ENCODE measurements around the gene TUBGCP2.

TUBGCP2 gene

DNA sequence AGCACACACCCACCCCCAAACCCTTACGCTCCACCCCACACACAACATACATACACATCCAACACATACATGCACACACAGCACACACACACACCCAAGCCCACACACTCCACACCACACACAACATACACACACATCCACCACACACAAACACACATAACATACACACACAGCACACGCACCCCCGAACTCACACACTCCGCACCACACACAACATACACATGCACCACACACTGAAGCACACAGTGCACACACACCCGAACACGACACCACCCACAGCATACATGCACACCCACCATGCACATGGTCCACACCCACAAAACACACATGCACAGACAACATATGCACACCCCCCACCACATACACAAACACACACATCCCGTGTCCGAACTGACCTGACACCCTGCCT is 40.5 kb upstream of the TUBGCP2 start (continued):
- no peak for TF ChIP-seq ZBTB11 (tag by site-specific recombination; conservative IDR thresholded peaks at IDR 0.05; ENCODE audit: low read depth)
- TF ChIP-seq, protein P1, sequence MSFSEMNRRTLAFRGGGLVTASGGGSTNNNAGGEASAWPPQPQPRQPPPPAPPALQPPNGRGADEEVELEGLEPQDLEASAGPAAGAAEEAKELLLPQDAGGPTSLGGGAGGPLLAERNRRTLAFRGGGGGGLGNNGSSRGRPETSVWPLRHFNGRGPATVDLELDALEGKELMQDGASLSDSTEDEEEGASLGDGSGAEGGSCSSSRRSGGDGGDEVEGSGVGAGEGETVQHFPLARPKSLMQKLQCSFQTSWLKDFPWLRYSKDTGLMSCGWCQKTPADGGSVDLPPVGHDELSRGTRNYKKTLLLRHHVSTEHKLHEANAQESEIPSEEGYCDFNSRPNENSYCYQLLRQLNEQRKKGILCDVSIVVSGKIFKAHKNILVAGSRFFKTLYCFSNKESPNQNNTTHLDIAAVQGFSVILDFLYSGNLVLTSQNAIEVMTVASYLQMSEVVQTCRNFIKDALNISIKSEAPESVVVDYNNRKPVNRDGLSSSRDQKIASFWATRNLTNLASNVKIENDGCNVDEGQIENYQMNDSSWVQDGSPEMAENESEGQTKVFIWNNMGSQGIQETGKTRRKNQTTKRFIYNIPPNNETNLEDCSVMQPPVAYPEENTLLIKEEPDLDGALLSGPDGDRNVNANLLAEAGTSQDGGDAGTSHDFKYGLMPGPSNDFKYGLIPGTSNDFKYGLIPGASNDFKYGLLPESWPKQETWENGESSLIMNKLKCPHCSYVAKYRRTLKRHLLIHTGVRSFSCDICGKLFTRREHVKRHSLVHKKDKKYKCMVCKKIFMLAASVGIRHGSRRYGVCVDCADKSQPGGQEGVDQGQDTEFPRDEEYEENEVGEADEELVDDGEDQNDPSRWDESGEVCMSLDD (tag by site-specific recombination; IDR thresholded peaks at IDR 0.05), result no peak
- TF ChIP-seq, protein P2, sequence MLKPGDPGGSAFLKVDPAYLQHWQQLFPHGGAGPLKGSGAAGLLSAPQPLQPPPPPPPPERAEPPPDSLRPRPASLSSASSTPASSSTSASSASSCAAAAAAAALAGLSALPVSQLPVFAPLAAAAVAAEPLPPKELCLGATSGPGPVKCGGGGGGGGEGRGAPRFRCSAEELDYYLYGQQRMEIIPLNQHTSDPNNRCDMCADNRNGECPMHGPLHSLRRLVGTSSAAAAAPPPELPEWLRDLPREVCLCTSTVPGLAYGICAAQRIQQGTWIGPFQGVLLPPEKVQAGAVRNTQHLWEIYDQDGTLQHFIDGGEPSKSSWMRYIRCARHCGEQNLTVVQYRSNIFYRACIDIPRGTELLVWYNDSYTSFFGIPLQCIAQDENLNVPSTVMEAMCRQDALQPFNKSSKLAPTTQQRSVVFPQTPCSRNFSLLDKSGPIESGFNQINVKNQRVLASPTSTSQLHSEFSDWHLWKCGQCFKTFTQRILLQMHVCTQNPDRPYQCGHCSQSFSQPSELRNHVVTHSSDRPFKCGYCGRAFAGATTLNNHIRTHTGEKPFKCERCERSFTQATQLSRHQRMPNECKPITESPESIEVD (tag by site-specific recombination; IDR thresholded peaks at IDR 0.05), result no peak

- Histone ChIP-seq H3K27ac (ENCODE audit: extremely low read depth, low read depth, low read length) (no peak overlapping the region), H3K4me1 (ENCODE audit: control insufficient read depth, insufficient read depth, low read length) (no peaks in the 10 kb centered on the region), H3K36me3 (ENCODE audit: control insufficient read depth in 2 of 2, insufficient read depth in 1 of 2, low read length in 2 of 2) (no peaks in the 10 kb centered on the region), H3K9me3 (ENCODE audit: control insufficient read depth, insufficient read depth, low read depth, low read length) (no peaks in the 10 kb centered on the region), H3K4me3 (ENCODE audit: low read depth, low read length) (no peak overlapping the region)
- ChIA-PET CTCF (interaction anchor here (1.8 kb wide), 1 partner anchor 19 kb away, joined by 4 read pairs; no protein-coding TSS in a partner anchor), POLR2A (no interaction called here)
- TF ChIP-seq, protein P3, sequence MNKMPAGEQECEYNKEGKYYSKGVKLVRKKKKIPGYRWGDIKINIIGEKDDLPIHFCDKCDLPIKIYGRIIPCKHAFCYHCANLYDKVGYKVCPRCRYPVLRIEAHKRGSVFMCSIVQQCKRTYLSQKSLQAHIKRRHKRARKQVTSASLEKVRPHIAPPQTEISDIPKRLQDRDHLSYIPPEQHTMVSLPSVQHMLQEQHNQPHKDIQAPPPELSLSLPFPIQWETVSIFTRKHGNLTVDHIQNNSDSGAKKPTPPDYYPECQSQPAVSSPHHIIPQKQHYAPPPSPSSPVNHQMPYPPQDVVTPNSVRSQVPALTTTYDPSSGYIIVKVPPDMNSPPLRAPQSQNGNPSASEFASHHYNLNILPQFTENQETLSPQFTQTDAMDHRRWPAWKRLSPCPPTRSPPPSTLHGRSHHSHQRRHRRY (tag by site-specific recombination; IDR thresholded peaks at IDR 0.05), result no peak
- TF ChIP-seq ZIC2 (tag by site-specific recombination; IDR thresholded peaks at IDR 0.05), result peak; percentile 44; the same call in 1 of the 2 replicates
- TF ChIP-seq GLIS1 (tag by site-specific recombination; IDR thresholded peaks at IDR 0.05), result peak; percentile 45; the same call in 1 of the 2 replicates
- TF ChIP-seq ZNF514 (tag by site-specific recombination; IDR thresholded peaks at IDR 0.05), result no peak
- peak; percentile 42; the same call in 1 of the 2 replicates for TF ChIP-seq ZNF398 (tag by site-specific recombination; IDR thresholded peaks at IDR 0.05)
Observed at GRCh38 chr10:133347710-133348517, 39.2 kb upstream of the TUBGCP2 start.

GRCh38 chr10:133346413-133346812 is 37.7 kb upstream of the TUBGCP2 start:
- no peaks in the 10 kb centered on the region for H3K9me3 ChIP-seq (ENCODE audit: control insufficient read depth, insufficient read depth, low read depth, low read length)
- no peak overlapping the region for H3K27ac ChIP-seq (ENCODE audit: extremely low read depth, low read depth, low read length)
- ChIA-PET CTCF (interaction anchor here (1.8 kb wide), 1 partner anchor 17 kb away, joined by 4 read pairs; no protein-coding TSS in a partner anchor), POLR2A (no interaction called here)
- H3K4me1 ChIP-seq (ENCODE audit: control insufficient read depth, insufficient read depth, low read length), result no peaks in the 10 kb centered on the region
- H3K4me3 ChIP-seq (ENCODE audit: low read depth, low read length), result no peak overlapping the region
- no peaks in the 10 kb centered on the region for H3K36me3 ChIP-seq (ENCODE audit: control insufficient read depth in 2 of 2, insufficient read depth in 1 of 2, low read length in 2 of 2)
- TF ChIP-seq ZNF623 (tag by site-specific recombination; IDR thresholded peaks at IDR 0.05) (no peak), ZBTB8A (tag by site-specific recombination; IDR thresholded peaks at IDR 0.05) (no peak)
- TF ChIP-seq, protein P4, sequence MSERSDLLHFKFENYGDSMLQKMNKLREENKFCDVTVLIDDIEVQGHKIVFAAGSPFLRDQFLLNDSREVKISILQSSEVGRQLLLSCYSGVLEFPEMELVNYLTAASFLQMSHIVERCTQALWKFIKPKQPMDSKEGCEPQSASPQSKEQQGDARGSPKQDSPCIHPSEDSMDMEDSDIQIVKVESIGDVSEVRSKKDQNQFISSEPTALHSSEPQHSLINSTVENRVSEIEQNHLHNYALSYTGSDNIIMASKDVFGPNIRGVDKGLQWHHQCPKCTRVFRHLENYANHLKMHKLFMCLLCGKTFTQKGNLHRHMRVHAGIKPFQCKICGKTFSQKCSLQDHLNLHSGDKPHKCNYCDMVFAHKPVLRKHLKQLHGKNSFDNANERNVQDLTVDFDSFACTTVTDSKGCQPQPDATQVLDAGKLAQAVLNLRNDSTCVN (tag by site-specific recombination; optimal IDR thresholded peaks at IDR 0.05), result no peak

Measured in HEK293 (cell line).